ENCODE results near the gene IL4R.

The IL4R gene

DNA sequence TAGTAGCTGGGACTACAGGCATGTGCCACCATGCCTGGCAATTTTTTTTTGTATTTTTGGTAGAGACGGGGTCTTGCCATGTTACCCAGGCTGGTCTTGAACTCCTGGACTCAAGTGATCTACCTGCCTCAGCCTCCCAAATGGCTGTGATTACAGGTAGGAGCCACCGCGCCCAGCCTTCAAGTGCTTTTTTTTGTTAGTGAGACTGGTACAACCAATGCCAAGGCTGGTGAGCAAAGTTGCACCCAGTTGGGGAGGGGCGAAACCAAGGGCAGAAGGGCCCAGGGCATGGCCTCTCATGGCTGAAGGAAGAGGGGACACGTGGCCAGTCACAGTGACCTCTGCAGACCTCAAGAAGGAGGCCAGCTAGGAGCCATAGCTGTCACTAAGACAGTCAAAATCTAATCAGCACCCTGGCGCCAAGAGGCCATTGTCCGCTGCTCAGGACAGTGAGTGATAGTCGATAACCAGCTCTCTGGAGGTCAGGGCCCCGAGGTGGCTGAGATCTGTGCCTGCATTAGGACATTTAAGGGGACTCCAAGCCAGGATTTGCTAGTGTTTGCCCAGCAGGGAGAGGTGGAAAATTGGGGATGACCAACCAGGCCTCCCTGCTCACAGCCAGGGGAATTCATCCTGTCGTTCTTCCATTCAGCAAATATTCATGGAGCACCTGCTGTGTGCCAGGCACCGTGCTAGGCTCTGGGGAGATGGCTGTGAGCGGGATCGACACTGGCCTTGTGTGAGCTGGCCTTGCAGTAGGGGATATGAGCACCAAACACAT is 10.2 kb downstream of the IL4R start:
- H3K9me2 ChIP-seq (replicated peaks; ENCODE audit: insufficient read depth, low read length), result no peaks in the 10 kb centered on the region
- no peak overlapping the region for H3K4me2 ChIP-seq (ENCODE audit: low read depth, low read length)
- H3K9ac ChIP-seq (ENCODE audit: low read length), result no peak overlapping the region
- H3K4me3 ChIP-seq (ENCODE audit: low read length), result no peak overlapping the region
- H3K4me1 ChIP-seq (ENCODE audit: low read length), result no peaks in the 10 kb centered on the region
- H3K79me2 ChIP-seq (ENCODE audit: low read length), result no peaks in the 10 kb centered on the region
- H3K27ac ChIP-seq (ENCODE audit: low read length), result no peak overlapping the region
- DNase-seq, result no peak
- H2AFZ ChIP-seq (ENCODE audit: low read length), result no peak overlapping the region
- H3K36me3 ChIP-seq (replicated peaks; ENCODE audit: insufficient read depth, low read length), result no peaks in the 10 kb centered on the region
- H4K20me1 ChIP-seq (ENCODE audit: insufficient read depth, low read length), result no peaks in the 10 kb centered on the region
- TF ChIP-seq, protein P1, sequence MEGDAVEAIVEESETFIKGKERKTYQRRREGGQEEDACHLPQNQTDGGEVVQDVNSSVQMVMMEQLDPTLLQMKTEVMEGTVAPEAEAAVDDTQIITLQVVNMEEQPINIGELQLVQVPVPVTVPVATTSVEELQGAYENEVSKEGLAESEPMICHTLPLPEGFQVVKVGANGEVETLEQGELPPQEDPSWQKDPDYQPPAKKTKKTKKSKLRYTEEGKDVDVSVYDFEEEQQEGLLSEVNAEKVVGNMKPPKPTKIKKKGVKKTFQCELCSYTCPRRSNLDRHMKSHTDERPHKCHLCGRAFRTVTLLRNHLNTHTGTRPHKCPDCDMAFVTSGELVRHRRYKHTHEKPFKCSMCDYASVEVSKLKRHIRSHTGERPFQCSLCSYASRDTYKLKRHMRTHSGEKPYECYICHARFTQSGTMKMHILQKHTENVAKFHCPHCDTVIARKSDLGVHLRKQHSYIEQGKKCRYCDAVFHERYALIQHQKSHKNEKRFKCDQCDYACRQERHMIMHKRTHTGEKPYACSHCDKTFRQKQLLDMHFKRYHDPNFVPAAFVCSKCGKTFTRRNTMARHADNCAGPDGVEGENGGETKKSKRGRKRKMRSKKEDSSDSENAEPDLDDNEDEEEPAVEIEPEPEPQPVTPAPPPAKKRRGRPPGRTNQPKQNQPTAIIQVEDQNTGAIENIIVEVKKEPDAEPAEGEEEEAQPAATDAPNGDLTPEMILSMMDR (IDR thresholded peaks at IDR 0.05; ENCODE audit: low read length), result no peak
- TF ChIP-seq EZH2 (optimal IDR thresholded peaks at IDR 0.05; ENCODE audit: low read depth, low read length) (no peak), EZH2phosphoT487 (IDR thresholded peaks at IDR 0.05; ENCODE audit: low read length) (no peak)
- no peaks in the 10 kb centered on the region for H3F3A ChIP-seq (ENCODE audit: insufficient read depth, low read length)
- no peaks in the 10 kb centered on the region for H3K27me3 ChIP-seq (replicated peaks; ENCODE audit: insufficient read depth, low read length)
- H3K9me3 ChIP-seq (replicated peaks; ENCODE audit: insufficient read depth, low read length), result no peaks in the 10 kb centered on the region

DNA sequence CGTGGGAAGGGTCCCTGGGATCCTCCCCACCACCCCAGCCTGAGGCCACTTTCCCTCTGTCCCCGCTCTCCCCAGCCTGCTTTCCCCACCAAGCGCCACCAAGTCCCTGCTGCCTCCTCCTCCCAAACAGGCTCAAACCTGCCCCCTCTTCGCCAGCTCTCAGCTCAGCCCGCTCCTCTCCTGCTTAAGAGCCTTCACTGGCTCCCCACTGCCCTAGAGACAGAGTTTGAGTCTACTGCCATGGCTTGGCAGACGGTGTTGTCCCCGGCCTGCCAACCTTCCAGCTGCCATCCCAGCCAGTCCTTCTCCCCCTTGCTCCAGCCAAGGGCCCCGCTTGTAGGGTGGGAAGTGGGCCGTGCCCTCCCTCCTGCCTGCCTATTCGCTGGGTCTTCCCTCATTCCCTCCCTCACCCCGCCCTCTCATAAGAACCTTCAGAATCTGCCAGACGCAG is 11.1 kb downstream of the IL4R start:
- Histone ChIP-seq H3K27me3 (replicated peaks; ENCODE audit: insufficient read depth, low read length) (no peaks in the 10 kb centered on the region), H3F3A (ENCODE audit: insufficient read depth, low read length) (no peaks in the 10 kb centered on the region), H4K20me1 (ENCODE audit: insufficient read depth, low read length) (no peaks in the 10 kb centered on the region), H3K9ac (ENCODE audit: low read length) (no peak overlapping the region), H3K36me3 (replicated peaks; ENCODE audit: insufficient read depth, low read length) (no peaks in the 10 kb centered on the region), H3K9me3 (replicated peaks; ENCODE audit: insufficient read depth, low read length) (no peaks in the 10 kb centered on the region), H3K4me1 (ENCODE audit: low read length) (no peaks in the 10 kb centered on the region), H3K79me2 (ENCODE audit: low read length) (no peaks in the 10 kb centered on the region), H3K27ac (ENCODE audit: low read length) (no peak overlapping the region), H3K9me2 (replicated peaks; ENCODE audit: insufficient read depth, low read length) (no peaks in the 10 kb centered on the region), H2AFZ (ENCODE audit: low read length) (no peak overlapping the region), H3K4me2 (ENCODE audit: low read depth, low read length) (no peak overlapping the region), H3K4me3 (ENCODE audit: low read length) (no peak overlapping the region)
- TF ChIP-seq, protein P1 (IDR thresholded peaks at IDR 0.05; ENCODE audit: low read length), result no peak
- TF ChIP-seq EZH2 (optimal IDR thresholded peaks at IDR 0.05; ENCODE audit: low read depth, low read length) (no peak), EZH2phosphoT487 (IDR thresholded peaks at IDR 0.05; ENCODE audit: low read length) (no peak)
- no peak for DNase-seq

DNA sequence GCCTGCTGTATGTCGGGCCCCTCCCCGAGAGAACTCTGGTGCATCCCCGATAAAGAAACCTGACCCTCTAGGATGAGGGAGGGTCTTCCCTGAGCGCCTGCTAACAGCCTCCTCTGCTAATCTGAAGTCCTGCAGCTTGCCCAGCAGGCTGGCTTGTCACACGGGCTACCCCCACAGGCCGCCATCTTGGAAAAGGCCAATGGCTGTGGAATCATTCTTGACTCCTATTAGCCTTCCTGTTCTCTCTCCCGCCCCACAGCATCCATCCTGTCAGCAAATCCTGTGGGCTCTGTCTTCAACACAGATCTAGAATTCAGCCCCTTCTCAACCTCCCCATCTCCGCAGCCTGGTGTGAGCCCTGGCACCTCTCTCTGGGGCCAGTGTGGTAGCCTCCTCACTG is 12.0 kb downstream of the IL4R start:
- H3K4me2 ChIP-seq (ENCODE audit: low read depth, low read length), result no peak overlapping the region
- TF ChIP-seq, protein P1 (IDR thresholded peaks at IDR 0.05; ENCODE audit: low read length), result no peak
- no peak for TF ChIP-seq EZH2 (optimal IDR thresholded peaks at IDR 0.05; ENCODE audit: low read depth, low read length)
- TF ChIP-seq EZH2phosphoT487 (IDR thresholded peaks at IDR 0.05; ENCODE audit: low read length), result no peak
- no peak for DNase-seq

More for the DNA sequence above, 12.0 kb downstream of the IL4R start:
- no peak overlapping the region for H3K9ac ChIP-seq (ENCODE audit: low read length)
- no peaks in the 10 kb centered on the region for H3F3A ChIP-seq (ENCODE audit: insufficient read depth, low read length)
- H4K20me1 ChIP-seq (ENCODE audit: insufficient read depth, low read length), result no peaks in the 10 kb centered on the region
- no peak overlapping the region for H2AFZ ChIP-seq (ENCODE audit: low read length)
- H3K4me3 ChIP-seq (ENCODE audit: low read length), result no peak overlapping the region
- H3K27me3 ChIP-seq (replicated peaks; ENCODE audit: insufficient read depth, low read length), result no peaks in the 10 kb centered on the region
- H3K27ac ChIP-seq (ENCODE audit: low read length), result no peak overlapping the region
- H3K9me3 ChIP-seq (replicated peaks; ENCODE audit: insufficient read depth, low read length), result no peaks in the 10 kb centered on the region
- no peaks in the 10 kb centered on the region for H3K9me2 ChIP-seq (replicated peaks; ENCODE audit: insufficient read depth, low read length)
- H3K79me2 ChIP-seq (ENCODE audit: low read length), result no peaks in the 10 kb centered on the region
- no peaks in the 10 kb centered on the region for H3K36me3 ChIP-seq (replicated peaks; ENCODE audit: insufficient read depth, low read length)
- no peaks in the 10 kb centered on the region for H3K4me1 ChIP-seq (ENCODE audit: low read length)
